Testis (tissue), 3 donors: ENCODE results near the gene UBE2E2. TPM values are rescaled to one million over a fixed set of nuclear protein-coding genes. Genes with fewer than 3 reads are reported as not detected.

ENCODE experiments used
- DNase-seq: peaks from one replicate; pipeline ENCODE4 v3.0.0-alpha.2; 2019
- H3K27ac ChIP-seq, 2 donors: fragments of 200-600 bp; sonication (generic); one replicate each; pipeline ENCODE4 v1.5.1; 2019
- H3K27me3 ChIP-seq: fragments of 200-600 bp; sonication (generic); one replicate; pipeline ENCODE4 v1.5.1; 2019
- H3K36me3 ChIP-seq: fragments of 200-600 bp; sonication (generic); one replicate; pipeline ENCODE4 v1.5.1; 2017; ENCODE audit warnings: low read depth; ENCODE audit errors: missing control alignments
- H3K4me1 ChIP-seq: fragments of 200-600 bp; sonication (generic); one replicate; pipeline ENCODE4 v1.5.1; 2019
- H3K4me3 ChIP-seq, 2 donors: fragments of 200-600 bp; sonication (generic); one replicate each; pipeline ENCODE4 v1.5.1; 2017 to 2019
- H3K9me3 ChIP-seq: fragments of 200-600 bp; sonication (generic); one replicate; pipeline ENCODE4 v1.5.1; 2017
- POLR2A ChIP-seq: fragments of 450-650 bp; IDR thresholded peaks from one replicate; pipeline ENCODE4 v1.6.1; 2017; ENCODE audit warnings: antibody characterized with exemption, mild to moderate bottlenecking, moderate library complexity
- WGBS, 2 donors: methylation state at CpG; one replicate each; pipeline ENCODE4 v1.1.5; 2018; 5-methylcytosine and 5-hydroxymethylcytosine counted together
- intact Hi-C: fragments of 100-400 bp; cut with DNase I; formaldehyde crosslinking; loops from one replicate; pipeline ENCODE4 v1.15.1; 2023; ENCODE audit warnings: low total_unique reads
- polyA plus RNA-seq: library from polyadenylated mRNA; stranded (reverse); fragments of 350-450 nt; fragmentation: Illumina TruSeq; extraction: RNeasy Lipid Tissue Mini Kit (QIAGEN cat#74804); gene quantifications from one replicate; pipeline ENCODE4 v1.2.3, GENCODE V29; 2014; ENCODE audit warnings: low read depth, low replicate concordance; ENCODE audit not compliant: insufficient read depth
- total RNA-seq, 2 donors: library from RNA; depleted of rRNA; stranded (reverse); fragments of >200 nt; gene quantifications; one replicate each; pipeline ENCODE4 v1.2.3, GENCODE V29; 2016
- TF ChIP-seq, protein P1 (sequence below), 3 experiments: fragments of 450-650 bp in 2 of 3; fragments of 200-600 bp in 1 of 3; sonication (generic) in 1 of 3; IDR thresholded peaks; one replicate each; pipeline ENCODE4 v1.5.1; 2016 to 2019; ENCODE audit warnings: antibody characterized with exemption in 3 of 3, mild to moderate bottlenecking in 2 of 3, moderate library complexity in 1 of 3

The UBE2E2 gene
- total and polyA plus RNA-seq, 3 donors from 2014 or later = 45.5 to 94.2 (median 48.7) TPM

DNA sequence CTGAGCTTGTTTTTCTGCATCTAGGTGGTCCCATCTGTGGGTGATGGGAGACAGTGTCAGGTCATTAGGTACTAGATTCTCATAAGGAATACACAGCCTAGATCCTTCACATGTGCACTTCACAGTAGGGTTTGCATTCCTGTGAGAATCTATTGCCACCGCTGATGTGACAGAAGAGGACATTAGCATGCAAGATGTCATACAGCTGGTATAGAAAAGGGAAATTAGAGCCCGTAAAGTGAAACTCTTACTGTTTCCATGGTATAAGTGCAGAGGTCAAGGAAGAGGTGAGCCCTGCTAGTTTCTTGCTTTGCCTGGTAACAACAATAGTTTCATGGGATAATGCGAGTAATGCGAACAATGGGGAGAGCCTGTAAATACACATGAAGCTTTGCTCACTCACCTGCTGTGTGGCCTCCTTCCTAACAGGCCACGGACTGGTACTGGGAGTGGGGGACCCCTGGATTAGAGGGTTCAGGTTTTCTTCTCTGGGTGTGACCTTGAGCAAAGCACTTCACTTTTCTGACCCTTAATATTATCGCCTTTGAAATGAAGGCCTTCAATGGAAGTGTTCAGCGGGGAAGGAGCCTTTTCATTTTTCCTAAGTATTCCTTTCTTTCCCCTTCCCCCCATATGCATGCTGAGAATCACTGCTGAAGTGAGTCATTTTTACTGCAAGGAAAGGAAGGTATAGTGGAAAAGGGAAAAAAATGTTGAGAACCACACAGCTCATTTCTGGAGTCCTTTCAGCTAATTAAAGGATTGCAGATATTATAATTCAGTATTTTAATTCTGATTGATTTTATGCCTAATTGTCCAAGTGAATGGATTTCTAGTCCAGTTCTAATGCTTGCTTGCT, 286.4 kb downstream of the UBE2E2 start:
- H3K27me3 ChIP-seq = no peaks in the 10 kb centered on the region
- TF ChIP-seq, protein P1, sequence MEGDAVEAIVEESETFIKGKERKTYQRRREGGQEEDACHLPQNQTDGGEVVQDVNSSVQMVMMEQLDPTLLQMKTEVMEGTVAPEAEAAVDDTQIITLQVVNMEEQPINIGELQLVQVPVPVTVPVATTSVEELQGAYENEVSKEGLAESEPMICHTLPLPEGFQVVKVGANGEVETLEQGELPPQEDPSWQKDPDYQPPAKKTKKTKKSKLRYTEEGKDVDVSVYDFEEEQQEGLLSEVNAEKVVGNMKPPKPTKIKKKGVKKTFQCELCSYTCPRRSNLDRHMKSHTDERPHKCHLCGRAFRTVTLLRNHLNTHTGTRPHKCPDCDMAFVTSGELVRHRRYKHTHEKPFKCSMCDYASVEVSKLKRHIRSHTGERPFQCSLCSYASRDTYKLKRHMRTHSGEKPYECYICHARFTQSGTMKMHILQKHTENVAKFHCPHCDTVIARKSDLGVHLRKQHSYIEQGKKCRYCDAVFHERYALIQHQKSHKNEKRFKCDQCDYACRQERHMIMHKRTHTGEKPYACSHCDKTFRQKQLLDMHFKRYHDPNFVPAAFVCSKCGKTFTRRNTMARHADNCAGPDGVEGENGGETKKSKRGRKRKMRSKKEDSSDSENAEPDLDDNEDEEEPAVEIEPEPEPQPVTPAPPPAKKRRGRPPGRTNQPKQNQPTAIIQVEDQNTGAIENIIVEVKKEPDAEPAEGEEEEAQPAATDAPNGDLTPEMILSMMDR (IDR thresholded peaks at IDR 0.05) = no peak
- TF ChIP-seq POLR2A = no peak
- H3K4me3 ChIP-seq = no peak overlapping the region
- 92 to 93% methylated on average over 7 of the region's 7 CpGs for WGBS, 2 donors
- peaks cover 22% of the 10 kb centered on the region for H3K4me1 ChIP-seq
- no peak overlapping the region for H3K27ac ChIP-seq
- no peaks in the 10 kb centered on the region for H3K9me3 ChIP-seq
- no peaks in the 10 kb centered on the region for H3K36me3 ChIP-seq
- no peak for DNase-seq
- intact Hi-C loops = no loop called here

GRCh38 chr3:23490459-23490858, 287.3 kb downstream of the UBE2E2 start:
- no peak overlapping the region for H3K27ac ChIP-seq
- intact Hi-C loops = no loop called here
- H3K36me3 ChIP-seq = no peaks in the 10 kb centered on the region
- no peak for TF ChIP-seq POLR2A
- TF ChIP-seq, protein P1 (IDR thresholded peaks at IDR 0.05) = no peak
- H3K27me3 ChIP-seq = no peaks in the 10 kb centered on the region
- no peak for DNase-seq
- no peaks in the 10 kb centered on the region for H3K9me3 ChIP-seq
- 39 to 50% methylated on average over 3 of the region's 3 CpGs for WGBS, 2 donors
- no peak overlapping the region for H3K4me3 ChIP-seq
- peaks cover 26% of the 10 kb centered on the region for H3K4me1 ChIP-seq

DNA sequence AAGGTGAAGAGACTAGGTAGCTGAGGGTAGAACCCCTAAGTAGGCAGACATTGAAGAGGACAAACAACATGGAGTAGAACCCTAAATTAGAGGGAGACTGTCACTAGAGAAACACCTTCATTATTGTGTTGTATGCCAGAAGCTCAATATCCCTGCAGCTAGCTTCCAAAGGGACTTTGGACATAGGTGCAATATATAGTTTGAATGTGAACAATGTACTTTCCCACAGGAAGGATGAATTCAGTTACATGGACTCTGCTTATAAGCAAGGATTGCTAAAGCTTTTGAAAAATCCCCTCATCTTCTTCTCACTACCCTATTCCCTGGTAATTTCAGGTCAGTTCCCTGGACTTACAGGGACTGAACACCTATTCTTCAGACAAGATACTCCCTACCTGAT, 288.9 kb downstream of the UBE2E2 start:
- Histone ChIP-seq H3K36me3 (no peaks in the 10 kb centered on the region), H3K27me3 (no peaks in the 10 kb centered on the region), H3K4me3 (no peak overlapping the region), H3K4me1 (peaks cover 28% of the 10 kb centered on the region), H3K27ac (no peak overlapping the region), H3K9me3 (no peaks in the 10 kb centered on the region)
- intact Hi-C loops = no loop called here
- TF ChIP-seq, protein P1 (IDR thresholded peaks at IDR 0.05) = no peak
- no peak for TF ChIP-seq POLR2A
- DNase-seq = no peak

DNA sequence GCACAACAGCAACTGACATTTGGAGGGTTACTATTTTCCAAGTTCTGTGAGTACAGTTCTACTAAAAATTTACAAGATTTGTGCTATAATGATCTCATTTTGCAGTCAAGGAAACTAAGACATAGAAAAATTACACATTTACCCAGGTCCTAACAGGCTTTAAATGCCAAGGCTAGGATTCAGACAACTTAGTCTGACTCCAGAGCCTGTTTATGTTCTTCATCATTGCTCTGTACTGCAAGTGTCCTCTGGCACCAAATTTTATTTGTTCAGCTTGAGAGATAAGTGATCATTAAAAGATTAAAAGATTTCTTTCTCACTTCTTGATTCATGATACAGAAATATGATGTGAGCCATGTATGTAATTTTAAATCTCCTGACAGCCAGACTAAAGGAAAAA, 290.8 kb downstream of the UBE2E2 start:
- no peak for DNase-seq
- Histone ChIP-seq H3K9me3 (no peaks in the 10 kb centered on the region), H3K4me3 (no peak overlapping the region), H3K36me3 (no peaks in the 10 kb centered on the region), H3K27me3 (no peaks in the 10 kb centered on the region), H3K27ac (no peak overlapping the region), H3K4me1 (peaks cover 21% of the 10 kb centered on the region)
- intact Hi-C loops = no loop called here
- TF ChIP-seq POLR2A = no peak
- TF ChIP-seq, protein P1 (IDR thresholded peaks at IDR 0.05) = no peak

- intact Hi-C loops = no loop called here
- WGBS, 2 donors = 83 to 100% methylated on average over 1 of the region's 1 CpG
- Histone ChIP-seq H3K4me1 (peaks cover 17% of the 10 kb centered on the region), H3K27ac (no peak overlapping the region), H3K9me3 (no peaks in the 10 kb centered on the region), H3K4me3 (no peak overlapping the region), H3K27me3 (no peaks in the 10 kb centered on the region), H3K36me3 (no peaks in the 10 kb centered on the region)
- no peak for TF ChIP-seq POLR2A
- DNase-seq = no peak
Measured at GRCh38 chr3:23494967-23495366, 291.8 kb downstream of the UBE2E2 start.
